Islet of Langerhans (tissue), 1 donor: Measurements from ENCODE around the gene MEIS2.

Experiments
- FAIRE-seq: peaks from one replicate; lab custom pipeline; 2011; peaks lifted over from hg19 to GRCh38; lab: Jason Lieb, UNC

The MEIS2 gene

GRCh38 chr15:37100109-37100965, at the start of gene MEIS2:
Gene MEIS2 (minus strand): TSS chr15:37100549. CDS start chr15:37099466, 1,083 bp downstream.
- FAIRE-seq = no peak

- FAIRE-seq = no peak
These were observed 48.8 kb upstream of the MEIS2 start for GRCh38 chr15:37149146-37149545.

GRCh38 chr15:37148714-37149113, 48.4 kb upstream of the MEIS2 start:
- peak; percentile 70 for FAIRE-seq

GRCh38 chr15:37143351-37143750, 43.0 kb upstream of the MEIS2 start:
- no peak for FAIRE-seq

GRCh38 chr15:37142371-37142770, 42.0 kb upstream of the MEIS2 start:
- no peak for FAIRE-seq

GRCh38 chr15:37140531-37141058, 40.2 kb upstream of the MEIS2 start:
- no peak for FAIRE-seq

GRCh38 chr15:37138591-37139215, 38.4 kb upstream of the MEIS2 start:
- FAIRE-seq = no peak

- FAIRE-seq = no peak
These were observed 36.9 kb upstream of the MEIS2 start for GRCh38 chr15:37137221-37137620.

- peak; percentile 61 for FAIRE-seq
These were observed 36.3 kb upstream of the MEIS2 start for GRCh38 chr15:37136666-37137065.

- FAIRE-seq = no peak
These were observed 34.9 kb upstream of the MEIS2 start for GRCh38 chr15:37135225-37135624.

- FAIRE-seq = peak; percentile 94
These were observed 34.4 kb upstream of the MEIS2 start for GRCh38 chr15:37134699-37135131.

GRCh38 chr15:37134244-37134643, 33.9 kb upstream of the MEIS2 start:
- no peak for FAIRE-seq

GRCh38 chr15:37133602-37134001, 33.3 kb upstream of the MEIS2 start:
- FAIRE-seq = peak; percentile 96

GRCh38 chr15:37132826-37133417, 32.6 kb upstream of the MEIS2 start:
- no peak for FAIRE-seq

GRCh38 chr15:37131621-37132020, 31.3 kb upstream of the MEIS2 start:
- no peak for FAIRE-seq

- no peak for FAIRE-seq
These were observed 30.0 kb upstream of the MEIS2 start for GRCh38 chr15:37130356-37130755.

- FAIRE-seq = no peak
These were observed 24.8 kb upstream of the MEIS2 start for GRCh38 chr15:37125143-37125542.

- no peak for FAIRE-seq
These were observed 24.0 kb upstream of the MEIS2 start for GRCh38 chr15:37124331-37124730.

- no peak for FAIRE-seq
These were observed 22.4 kb upstream of the MEIS2 start for GRCh38 chr15:37122703-37123102.

- FAIRE-seq = no peak
These were observed 21.1 kb upstream of the MEIS2 start for GRCh38 chr15:37121492-37121891.

- FAIRE-seq = no peak
These were observed 16.7 kb upstream of the MEIS2 start for GRCh38 chr15:37117030-37117429.

GRCh38 chr15:37115538-37115937, 15.2 kb upstream of the MEIS2 start:
- FAIRE-seq = no peak
